PC-9 (cell line): ENCODE measurements around the gene SPATA17.

Source experiments
- EZH2 ChIP-seq: fragments of 200-600 bp; sonication (generic); IDR thresholded peaks from 2 replicates; pipeline ENCODE4 v1.8.0; 2017; ENCODE audit warnings: antibody characterized with exemption, low read depth
- TF ChIP-seq, protein P1 (sequence below): fragments of 200-600 bp; sonication (generic); conservative IDR thresholded peaks from 2 replicates; pipeline ENCODE4 v1.6.1; 2017; ENCODE audit warnings: mixed run types, antibody characterized with exemption, mild to moderate bottlenecking, moderate library complexity

DNA sequence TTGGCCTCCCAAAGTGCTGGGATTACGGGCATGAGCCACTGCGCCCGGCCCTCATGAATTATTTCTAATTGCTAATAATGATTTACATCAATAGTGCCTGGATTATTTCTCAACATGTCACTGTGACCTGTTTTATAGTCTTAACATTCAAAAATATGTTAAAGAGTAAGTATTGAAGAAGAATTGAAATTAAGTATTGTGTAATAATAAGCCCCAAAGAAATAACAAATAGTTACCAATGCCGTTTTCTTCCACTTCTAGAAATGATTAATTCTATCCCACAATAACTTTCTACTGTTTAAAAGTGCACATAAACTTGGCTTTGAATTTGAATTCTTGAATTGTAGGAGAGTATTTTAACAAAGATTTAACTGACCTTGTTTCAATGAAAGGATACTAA, 19.5 kb downstream of the SPATA17 start:
- no peak for TF ChIP-seq EZH2
- TF ChIP-seq, protein P1, sequence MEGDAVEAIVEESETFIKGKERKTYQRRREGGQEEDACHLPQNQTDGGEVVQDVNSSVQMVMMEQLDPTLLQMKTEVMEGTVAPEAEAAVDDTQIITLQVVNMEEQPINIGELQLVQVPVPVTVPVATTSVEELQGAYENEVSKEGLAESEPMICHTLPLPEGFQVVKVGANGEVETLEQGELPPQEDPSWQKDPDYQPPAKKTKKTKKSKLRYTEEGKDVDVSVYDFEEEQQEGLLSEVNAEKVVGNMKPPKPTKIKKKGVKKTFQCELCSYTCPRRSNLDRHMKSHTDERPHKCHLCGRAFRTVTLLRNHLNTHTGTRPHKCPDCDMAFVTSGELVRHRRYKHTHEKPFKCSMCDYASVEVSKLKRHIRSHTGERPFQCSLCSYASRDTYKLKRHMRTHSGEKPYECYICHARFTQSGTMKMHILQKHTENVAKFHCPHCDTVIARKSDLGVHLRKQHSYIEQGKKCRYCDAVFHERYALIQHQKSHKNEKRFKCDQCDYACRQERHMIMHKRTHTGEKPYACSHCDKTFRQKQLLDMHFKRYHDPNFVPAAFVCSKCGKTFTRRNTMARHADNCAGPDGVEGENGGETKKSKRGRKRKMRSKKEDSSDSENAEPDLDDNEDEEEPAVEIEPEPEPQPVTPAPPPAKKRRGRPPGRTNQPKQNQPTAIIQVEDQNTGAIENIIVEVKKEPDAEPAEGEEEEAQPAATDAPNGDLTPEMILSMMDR = no peak
